DOHH2 (cell line): Measurements from ENCODE around the gene BHLHE23.

ENCODE experiments used
- H3F3A ChIP-seq: fragments of 200-600 bp; sonication (generic), shearing (Covaris generic); 2 replicates; pipeline ENCODE4 v1.6.0; 2016; ENCODE audit warnings: antibody characterized with exemption, mild to moderate bottlenecking; ENCODE audit not compliant: control insufficient read depth, insufficient read depth
- H3K27ac ChIP-seq: fragments of 200-600 bp; sonication (generic); 2 replicates; pipeline ENCODE4 v1.5.1; 2014; ENCODE audit warnings: low read depth, mild to moderate bottlenecking, low read length, moderate library complexity
- H3K27me3 ChIP-seq: fragments of 200-600 bp; sonication (generic); 2 replicates; pipeline ENCODE4 v1.6.1; 2014; ENCODE audit warnings: mild to moderate bottlenecking, low read length, mixed read lengths; ENCODE audit not compliant: control insufficient read depth
- H3K36me3 ChIP-seq: fragments of 200-600 bp; sonication (generic); 2 replicates; pipeline ENCODE4 v1.6.1; 2014; ENCODE audit warnings: mild to moderate bottlenecking, low read length, moderate library complexity, mixed read lengths; ENCODE audit not compliant: control insufficient read depth
- H3K4me1 ChIP-seq: fragments of 200-600 bp; sonication (generic); 2 replicates; pipeline ENCODE4 v1.6.1; 2014; ENCODE audit warnings: mild to moderate bottlenecking, low read length, mixed read lengths; ENCODE audit not compliant: control insufficient read depth
- H3K4me2 ChIP-seq: fragments of 200-600 bp; sonication (generic); 2 replicates; pipeline ENCODE4 v1.6.0; 2014; ENCODE audit warnings: mild to moderate bottlenecking, low read length, moderate library complexity
- H3K4me3 ChIP-seq: fragments of 200-600 bp; sonication (generic); 2 replicates; pipeline ENCODE4 v1.5.1; 2014; ENCODE audit warnings: mild to moderate bottlenecking, low read length, mixed read lengths
- H3K79me2 ChIP-seq: fragments of 200-600 bp; sonication (generic); 2 replicates; pipeline ENCODE4 v1.6.1; 2014; ENCODE audit warnings: mild to moderate bottlenecking, low read length, mixed read lengths; ENCODE audit not compliant: control insufficient read depth
- H3K9me2 ChIP-seq: fragments of 200-600 bp; sonication (generic); replicated peaks from 2 replicates; pipeline ENCODE4 v1.6.1; 2014; ENCODE audit warnings: mild to moderate bottlenecking, low read length, mixed read lengths; ENCODE audit not compliant: control insufficient read depth
- H3K9me3 ChIP-seq: fragments of 200-600 bp; sonication (generic); 2 replicates; pipeline ENCODE4 v1.6.1; 2014; ENCODE audit warnings: antibody characterized with exemption, low read length, mixed read lengths; ENCODE audit not compliant: control insufficient read depth, insufficient read depth
- H4K20me1 ChIP-seq: fragments of 200-600 bp; sonication (generic); 2 replicates; pipeline ENCODE4 v1.6.0; 2014; ENCODE audit warnings: low read depth, mild to moderate bottlenecking, antibody characterized with exemption, low read length, moderate library complexity; ENCODE audit not compliant: control insufficient read depth, insufficient read depth
- EZH2phosphoT487 ChIP-seq: fragments of 200-600 bp; sonication (generic); IDR thresholded peaks from 2 replicates; pipeline ENCODE4 v1.6.1; 2017; ENCODE audit warnings: borderline replicate concordance, mild to moderate bottlenecking, antibody characterized with exemption, low read length, moderate library complexity, mixed read lengths
- TF ChIP-seq, protein P1 (sequence below): fragments of 200-600 bp; sonication (generic); IDR thresholded peaks from one replicate; pipeline ENCODE4 v1.5.1; 2014; ENCODE audit warnings: antibody characterized with exemption, mild to moderate bottlenecking, low read depth, low read length; ENCODE audit not compliant: poor library complexity, severe bottlenecking

BHLHE23 gene

DNA sequence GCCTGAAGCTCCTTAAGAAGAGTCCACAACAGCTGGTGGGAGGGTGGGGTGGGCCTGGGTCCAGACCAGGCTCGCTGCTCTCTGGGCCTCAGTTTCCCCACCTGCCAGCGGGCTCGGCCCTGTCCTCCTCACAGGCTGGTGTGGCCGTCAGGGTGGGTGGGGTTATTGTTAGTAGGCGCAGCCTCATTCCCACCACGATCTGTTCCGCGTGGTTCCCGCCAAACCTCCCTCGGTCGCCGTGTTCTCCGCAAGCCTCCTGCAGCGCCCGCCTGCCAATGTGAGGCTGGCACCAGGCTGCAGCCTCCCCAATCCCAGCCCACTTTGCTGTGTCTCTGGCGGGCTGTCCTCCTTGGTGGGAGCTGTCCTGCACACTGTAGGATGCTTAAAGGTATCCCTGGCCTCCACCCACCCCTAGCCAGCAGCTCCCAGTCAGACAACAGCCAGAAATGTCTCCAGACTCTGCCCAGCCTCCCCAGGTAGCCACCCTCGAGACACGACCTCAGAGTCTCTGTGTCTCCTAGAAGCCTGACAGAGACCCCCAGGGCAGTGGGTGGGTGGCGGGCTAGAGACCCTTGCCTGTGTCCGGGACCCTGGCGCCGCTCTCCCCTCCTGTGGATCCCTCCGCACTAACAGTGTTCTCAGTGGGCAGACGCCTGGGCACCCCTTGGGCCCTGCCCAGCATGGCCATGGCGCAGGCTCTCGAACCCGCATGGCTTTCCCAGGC lies 39.0 kb downstream of the BHLHE23 start:
- TF ChIP-seq, protein P1, sequence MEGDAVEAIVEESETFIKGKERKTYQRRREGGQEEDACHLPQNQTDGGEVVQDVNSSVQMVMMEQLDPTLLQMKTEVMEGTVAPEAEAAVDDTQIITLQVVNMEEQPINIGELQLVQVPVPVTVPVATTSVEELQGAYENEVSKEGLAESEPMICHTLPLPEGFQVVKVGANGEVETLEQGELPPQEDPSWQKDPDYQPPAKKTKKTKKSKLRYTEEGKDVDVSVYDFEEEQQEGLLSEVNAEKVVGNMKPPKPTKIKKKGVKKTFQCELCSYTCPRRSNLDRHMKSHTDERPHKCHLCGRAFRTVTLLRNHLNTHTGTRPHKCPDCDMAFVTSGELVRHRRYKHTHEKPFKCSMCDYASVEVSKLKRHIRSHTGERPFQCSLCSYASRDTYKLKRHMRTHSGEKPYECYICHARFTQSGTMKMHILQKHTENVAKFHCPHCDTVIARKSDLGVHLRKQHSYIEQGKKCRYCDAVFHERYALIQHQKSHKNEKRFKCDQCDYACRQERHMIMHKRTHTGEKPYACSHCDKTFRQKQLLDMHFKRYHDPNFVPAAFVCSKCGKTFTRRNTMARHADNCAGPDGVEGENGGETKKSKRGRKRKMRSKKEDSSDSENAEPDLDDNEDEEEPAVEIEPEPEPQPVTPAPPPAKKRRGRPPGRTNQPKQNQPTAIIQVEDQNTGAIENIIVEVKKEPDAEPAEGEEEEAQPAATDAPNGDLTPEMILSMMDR, result no peak
- TF ChIP-seq EZH2phosphoT487, result no peak
- peaks cover 11% of the 10 kb centered on the region for H3K4me1 ChIP-seq
- peaks cover 10% of the 10 kb centered on the region for H3K27me3 ChIP-seq
- no peak overlapping the region for H3K27ac ChIP-seq
- peaks cover 33% of the 10 kb centered on the region for H3K36me3 ChIP-seq
- no peak overlapping the region for H3K4me2 ChIP-seq
- no peaks in the 10 kb centered on the region for H3K9me2 ChIP-seq
- H3K4me3 ChIP-seq, result no peak overlapping the region
- no peaks in the 10 kb centered on the region for H3K79me2 ChIP-seq
- no peaks in the 10 kb centered on the region; the same call in none of the 2 replicates for H4K20me1 ChIP-seq
- H3K9me3 ChIP-seq, result no peaks in the 10 kb centered on the region
- 0 out of 2 replicates have a peak, but pooled peaks cover 4% of the 10 kb centered on the region for H3F3A ChIP-seq

DNA sequence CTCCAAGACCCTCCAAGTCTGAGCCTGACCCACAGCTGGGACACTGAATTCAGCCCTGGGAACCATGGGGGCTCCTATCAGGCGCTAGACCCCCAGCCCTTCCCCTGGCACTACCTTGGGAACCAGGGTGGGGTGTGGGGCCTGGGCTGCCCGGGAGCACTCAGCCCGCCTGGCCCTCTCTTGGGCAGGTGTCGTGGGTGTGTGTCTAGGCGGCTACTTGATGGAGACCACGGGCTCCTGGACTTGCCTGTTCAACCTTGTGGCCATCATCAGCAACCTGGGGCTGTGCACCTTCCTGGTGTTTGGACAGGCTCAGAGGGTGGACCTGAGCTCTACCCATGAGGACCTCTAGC lies 39.6 kb downstream of the BHLHE23 start:
- Histone ChIP-seq H3K36me3 (peaks cover 38% of the 10 kb centered on the region), H3K9me2 (no peaks in the 10 kb centered on the region), H4K20me1 (no peaks in the 10 kb centered on the region; the same call in none of the 2 replicates), H3K27me3 (peaks cover 8% of the 10 kb centered on the region), H3K9me3 (no peaks in the 10 kb centered on the region), H3K79me2 (no peaks in the 10 kb centered on the region), H3K4me1 (peaks cover 4% of the 10 kb centered on the region), H3K4me3 (no peak overlapping the region), H3K4me2 (no peak overlapping the region), H3F3A (0 out of 2 replicates have a peak, but pooled peaks cover 4% of the 10 kb centered on the region), H3K27ac (no peak overlapping the region)
- TF ChIP-seq EZH2phosphoT487, result no peak
- TF ChIP-seq, protein P1, result no peak

DNA sequence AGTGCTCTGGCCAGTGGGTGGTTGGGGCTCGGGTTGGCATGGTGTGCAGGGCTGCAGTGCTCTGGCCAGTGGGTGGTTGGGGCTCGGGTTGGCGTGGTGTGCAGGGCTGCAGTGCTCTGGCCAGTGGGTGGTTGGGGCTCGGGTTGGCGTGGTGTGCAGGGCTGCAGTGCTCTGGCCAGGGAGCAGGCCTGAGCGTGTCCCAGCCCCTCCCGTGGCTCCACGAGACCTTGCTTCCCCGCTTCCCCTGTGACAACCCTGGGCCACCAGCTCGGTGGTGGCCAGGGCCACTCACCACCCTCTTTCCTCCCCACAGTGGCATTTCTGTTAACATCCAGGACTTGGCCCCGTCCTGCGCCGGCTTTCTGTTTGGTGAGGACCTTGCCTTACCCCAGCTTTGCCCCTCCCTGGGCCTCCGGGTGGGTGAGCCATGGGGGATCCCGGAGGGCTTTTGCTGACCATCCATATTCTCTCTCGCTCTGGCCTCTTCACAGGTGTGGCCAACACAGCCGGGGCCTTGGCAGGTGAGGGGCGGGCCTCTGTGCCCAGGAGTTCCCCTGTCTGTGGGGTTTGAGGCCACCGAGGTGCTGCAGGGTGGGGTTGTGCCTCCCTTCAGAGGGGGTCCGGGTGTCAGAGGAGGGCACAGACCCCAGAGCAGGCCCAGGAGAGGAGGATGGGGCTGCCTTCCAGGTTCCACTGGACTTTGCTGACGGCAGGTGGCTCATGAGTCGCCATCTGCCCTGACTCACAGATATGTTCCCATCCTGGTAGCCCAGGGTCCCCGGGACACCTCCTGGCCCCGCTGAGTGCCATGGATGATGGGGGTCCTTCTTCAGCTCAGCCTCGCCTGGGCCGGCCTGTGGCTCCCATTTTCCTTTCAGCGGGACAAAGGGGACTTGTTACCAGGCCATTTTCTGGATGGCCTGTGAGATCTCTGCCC lies 40.3 kb downstream of the BHLHE23 start:
- H3K27me3 ChIP-seq, result peaks cover 2% of the 10 kb centered on the region; the same call in 1 of the 2 replicates
- no peak overlapping the region for H3K27ac ChIP-seq

More for the DNA sequence above, 40.3 kb downstream of the BHLHE23 start:
- H3K9me2 ChIP-seq, result no peaks in the 10 kb centered on the region
- H3K4me3 ChIP-seq, result no peak overlapping the region
- TF ChIP-seq, protein P1, result no peak
- no peak for TF ChIP-seq EZH2phosphoT487
- peaks cover 45% of the 10 kb centered on the region for H3K36me3 ChIP-seq
- H3K4me2 ChIP-seq, result no peak overlapping the region
- H3K4me1 ChIP-seq, result no peaks in the 10 kb centered on the region; the same call in 1 of the 2 replicates
- no peaks in the 10 kb centered on the region; the same call in none of the 2 replicates for H4K20me1 ChIP-seq
- no peaks in the 10 kb centered on the region for H3K79me2 ChIP-seq
- H3K9me3 ChIP-seq, result no peaks in the 10 kb centered on the region
- H3F3A ChIP-seq, result 0 out of 2 replicates have a peak, but pooled peaks cover 4% of the 10 kb centered on the region
